Fibroblast of villous mesenchyme (primary cell): Measurements from ENCODE around the gene HMGN1. TPM values are rescaled to one million over a fixed set of nuclear protein-coding genes. Genes with fewer than 3 reads are reported as not detected.

Experiments
- DNase-seq: peaks from one replicate; pipeline ENCODE4 v3.0.0-alpha.2; 2010; ENCODE audit warnings: low read depth
- H3K4me3 ChIP-seq: 2 replicates; pipeline ENCODE4 v1.5.1; 2011; ENCODE audit warnings: low read depth, mild to moderate bottlenecking, low read length
- CTCF ChIP-seq: IDR thresholded peaks from 2 replicates; pipeline ENCODE4 v1.5.1; 2012; ENCODE audit warnings: low read depth, mild to moderate bottlenecking, low read length; ENCODE audit not compliant: insufficient read depth
- total RNA-seq: library from RNA; depleted of rRNA; stranded (reverse); fragments of >200 nt; gene quantifications from 2 replicates; pipeline ENCODE4 v1.2.3, GENCODE V29; 2012

Gene HMGN1
- total RNA-seq, 1 donor = 255 TPM

GRCh38 chr21:39345440-39345839 lies 3.4 kb downstream of the HMGN1 start:
- TF ChIP-seq CTCF = no peak
- DNase-seq = no peak
- H3K4me3 ChIP-seq = no peak overlapping the region

GRCh38 chr21:39344848-39345247 lies 4.0 kb downstream of the HMGN1 start:
- no peak for TF ChIP-seq CTCF
- no peak for DNase-seq
- no peak overlapping the region for H3K4me3 ChIP-seq

GRCh38 chr21:39341249-39341923 lies 7.5 kb downstream of the HMGN1 start:
- no peak for TF ChIP-seq CTCF
- no peak for DNase-seq
- H3K4me3 ChIP-seq = no peak overlapping the region

- no peak overlapping the region for H3K4me3 ChIP-seq
- TF ChIP-seq CTCF = no peak
- no peak for DNase-seq
Measured at GRCh38 chr21:39340687-39341086, 8.2 kb downstream of the HMGN1 start.

GRCh38 chr21:39339231-39339630 lies 9.7 kb downstream of the HMGN1 start:
- H3K4me3 ChIP-seq = no peak overlapping the region
- DNase-seq = no peak
- TF ChIP-seq CTCF = no peak

GRCh38 chr21:39336457-39337008 lies 12.4 kb downstream of the HMGN1 start:
- DNase-seq = no peak
- peak; percentile 15 for TF ChIP-seq CTCF
- H3K4me3 ChIP-seq = no peak overlapping the region

- no peak overlapping the region for H3K4me3 ChIP-seq
- no peak for DNase-seq
- TF ChIP-seq CTCF = no peak
Measured at GRCh38 chr21:39334611-39335010, 14.3 kb downstream of the HMGN1 start.
